Measurements from ENCODE around the gene HSPA12A. TPM values are rescaled to one million over a fixed set of nuclear protein-coding genes. Genes with fewer than 3 reads are reported as not detected.

Gene HSPA12A
- total RNA-seq, 2 experiments from 2014 or later, result 0.49 TPM; not detected in 1

- Histone ChIP-seq H3K4me3 (ENCODE audit: low read length) (no peak overlapping the region), H3K27me3 (ENCODE audit: control insufficient read depth in 1 of 2, insufficient read depth in 2 of 2, low read length in 2 of 2) (peaks cover 0 to 3% of the 10 kb centered on the region in 2 experiments), H3K4me1 (ENCODE audit: insufficient read depth, low read length) (no peaks in the 10 kb centered on the region), H3K9me3 (ENCODE audit: control insufficient read depth in 1 of 2, insufficient read depth in 1 of 2, low read length in 2 of 2) (peaks cover 0 to 16% of the 10 kb centered on the region in 2 experiments), H3K27ac (ENCODE audit: low read depth in 1 of 2, low read length in 2 of 2) (no peak overlapping the region), H3K36me3 (ENCODE audit: insufficient read depth, low read length) (no peaks in the 10 kb centered on the region)
- H3K27ac Mint-ChIP-seq, result no peak overlapping the region
- POLR2A ChIA-PET, result no interaction called here
- H3K36me3 Mint-ChIP-seq (ENCODE audit: low read depth), result no peaks in the 10 kb centered on the region
- no peak overlapping the region for H3K4me3 Mint-ChIP-seq
- TF ChIP-seq CTCF (IDR thresholded peaks at IDR 0.05), result no peak
- H3K4me1 Mint-ChIP-seq (ENCODE audit: low read depth), result no peaks in the 10 kb centered on the region
- no peaks in the 10 kb centered on the region for H3K9me3 Mint-ChIP-seq
- H3K27me3 Mint-ChIP-seq, result peaks cover 80% of the 10 kb centered on the region
- DNase-seq (no peak), ATAC-seq (ENCODE audit: poor library complexity) (no peak)
- intact Hi-C loops (cut with DNase I, micrococcal nuclease), result no loop called here
- CTCF ChIA-PET, result no interaction called here
Observed at GRCh38 chr10:116702165-116702564, 40.2 kb downstream of the HSPA12A start.

GRCh38 chr10:116699471-116700150 lies 42.8 kb downstream of the HSPA12A start:
- CTCF ChIA-PET, result no interaction called here
- Histone ChIP-seq H3K27ac (ENCODE audit: low read depth in 1 of 2, low read length in 2 of 2) (no peak overlapping the region), H3K9me3 (ENCODE audit: control insufficient read depth in 1 of 2, insufficient read depth in 1 of 2, low read length in 2 of 2) (peaks cover 0 to 11% of the 10 kb centered on the region in 2 experiments), H3K4me3 (ENCODE audit: low read length) (no peak overlapping the region), H3K36me3 (ENCODE audit: insufficient read depth, low read length) (no peaks in the 10 kb centered on the region), H3K4me1 (ENCODE audit: insufficient read depth, low read length) (no peaks in the 10 kb centered on the region), H3K27me3 (ENCODE audit: control insufficient read depth in 1 of 2, insufficient read depth in 2 of 2, low read length in 2 of 2) (no peaks in the 10 kb centered on the region)
- POLR2A ChIA-PET, result no interaction called here
- ATAC-seq (ENCODE audit: poor library complexity), result no peak
- intact Hi-C loops (cut with DNase I, micrococcal nuclease), result no loop called here
- H3K27me3 Mint-ChIP-seq, result peaks cover 78% of the 10 kb centered on the region
- H3K4me1 Mint-ChIP-seq (ENCODE audit: low read depth), result no peaks in the 10 kb centered on the region
- H3K4me3 Mint-ChIP-seq, result no peak overlapping the region
- no peaks in the 10 kb centered on the region for H3K9me3 Mint-ChIP-seq
- H3K27ac Mint-ChIP-seq, result no peak overlapping the region
- no peaks in the 10 kb centered on the region for H3K36me3 Mint-ChIP-seq (ENCODE audit: low read depth)
- no peak for DNase-seq
- no peak for TF ChIP-seq CTCF (IDR thresholded peaks at IDR 0.05)

GRCh38 chr10:116699049-116699448 lies 43.3 kb downstream of the HSPA12A start:
- H3K36me3 ChIP-seq (ENCODE audit: insufficient read depth, low read length), result no peaks in the 10 kb centered on the region
- peaks cover 78% of the 10 kb centered on the region for H3K27me3 Mint-ChIP-seq
- H3K27ac ChIP-seq (ENCODE audit: low read depth in 1 of 2, low read length in 2 of 2), result no peak overlapping the region
- DNase-seq (no peak), ATAC-seq (ENCODE audit: poor library complexity) (no peak)
- intact Hi-C loops (cut with DNase I, micrococcal nuclease), result no loop called here
- ChIA-PET POLR2A (no interaction called here), CTCF (no interaction called here)
- H3K4me3 ChIP-seq (ENCODE audit: low read length), result no peak overlapping the region
- TF ChIP-seq CTCF (IDR thresholded peaks at IDR 0.05), result no peak
- no peaks in the 10 kb centered on the region for H3K4me1 Mint-ChIP-seq (ENCODE audit: low read depth)
- no peak overlapping the region for H3K4me3 Mint-ChIP-seq
- H3K4me1 ChIP-seq (ENCODE audit: insufficient read depth, low read length), result no peaks in the 10 kb centered on the region
- H3K27me3 ChIP-seq (ENCODE audit: control insufficient read depth in 1 of 2, insufficient read depth in 2 of 2, low read length in 2 of 2), result no peaks in the 10 kb centered on the region
- H3K27ac Mint-ChIP-seq, result no peak overlapping the region
- no peaks in the 10 kb centered on the region for H3K36me3 Mint-ChIP-seq (ENCODE audit: low read depth)
- H3K9me3 Mint-ChIP-seq, result no peaks in the 10 kb centered on the region
- H3K9me3 ChIP-seq (ENCODE audit: control insufficient read depth in 1 of 2, insufficient read depth in 1 of 2, low read length in 2 of 2), result peaks cover 0 to 11% of the 10 kb centered on the region in 2 experiments

Data from CD4-positive, alpha-beta T cell (primary cell).